Body of pancreas (tissue), 4 donors: Measurements from ENCODE around the gene NLN. TPM values are rescaled to one million over a fixed set of nuclear protein-coding genes. Genes with fewer than 3 reads are reported as not detected.

Experiments used
- ATAC-seq: fragments of 150-250 bp; one replicate; pipeline ENCODE4 v1.9.1; 2016
- DNase-seq, 4 donors: peaks; one replicate each; pipeline ENCODE4 v3.0.0-alpha.2; 2019
- H3K27ac ChIP-seq, 4 donors: fragments of 200-600 bp; sonication (generic); 1 replicate in 3 of 4; 2 replicates in 1 of 4; pipeline versions ENCODE4 v1.5.1 to v1.6.1; 2016 to 2019; ENCODE audit warnings: mild to moderate bottlenecking in 1 of 4, mixed read lengths in 1 of 4, moderate library complexity in 1 of 4
- H3K27me3 ChIP-seq, 2 donors: fragments of 200-600 bp; sonication (generic); one replicate each; pipeline ENCODE4 v1.6.0; 2016; ENCODE audit warnings: mild to moderate bottlenecking in 1 of 2
- H3K36me3 ChIP-seq, 2 donors: fragments of 200-600 bp; sonication (generic); replicated peaks in 1 of 2; 2 replicates each; pipeline ENCODE4 v1.5.1; 2016; ENCODE audit warnings: low read depth in 2 of 2; ENCODE audit not compliant: insufficient read depth in 1 of 2
- H3K4me1 ChIP-seq: fragments of 200-600 bp; sonication (generic); one replicate; pipeline ENCODE4 v1.6.0; 2016
- H3K4me3 ChIP-seq, 2 donors: fragments of 200-600 bp; sonication (generic); 1 replicate in 1 of 2; 2 replicates in 1 of 2; pipeline ENCODE4 v1.5.1; 2016 to 2019
- H3K9me3 ChIP-seq, 3 donors: fragments of 200-600 bp; sonication (generic); 1 replicate in 2 of 3; 2 replicates in 1 of 3; pipeline ENCODE4 v1.5.1; 2016
- CTCF ChIP-seq, 7 experiments: fragments of 450-650 bp in 4 of 7; fragments of 200-600 bp in 3 of 7; sonication (generic) in 3 of 7; IDR thresholded peaks; one replicate each; pipeline ENCODE4 v1.5.1; 2016 to 2019; ENCODE audit warnings: antibody characterized with exemption in 7 of 7
- POLR2A ChIP-seq, 3 donors: fragments of 450-650 bp; IDR thresholded peaks; one replicate each; pipeline ENCODE4 v1.6.1; 2016; ENCODE audit warnings: antibody characterized with exemption in 3 of 3, mild to moderate bottlenecking in 2 of 3
- WGBS, 2 donors: methylation state at CpG; one replicate each; pipeline ENCODE4 v1.1.5; 2017; 5-methylcytosine and 5-hydroxymethylcytosine counted together
- intact Hi-C: fragments of 100-400 bp; cut with DNase I; formaldehyde crosslinking; loops from one replicate; pipeline ENCODE4 v1.15.1; 2023
- total RNA-seq, 2 donors: library from RNA; depleted of rRNA; stranded (reverse); fragments of >200 nt; gene quantifications; one replicate each; pipeline ENCODE4 v1.1.0, GENCODE V29; 2016

The NLN gene
- total RNA-seq, 2 donors from 2014 or later, result 2.3 to 8.0 TPM

- no peak for TF ChIP-seq POLR2A (IDR thresholded peaks at IDR 0.05)
- no peak for TF ChIP-seq CTCF (IDR thresholded peaks at IDR 0.05)
- H3K4me3 ChIP-seq, result no peak overlapping the region
- no peak overlapping the region for H3K27ac ChIP-seq
- intact Hi-C loops, result no loop called here
- H3K9me3 ChIP-seq, result no peaks in the 10 kb centered on the region
- ATAC-seq, result no peak
- no peak for DNase-seq
- peaks cover 14% of the 10 kb centered on the region for H3K4me1 ChIP-seq
- H3K36me3 ChIP-seq, result no peaks in the 10 kb centered on the region
- H3K27me3 ChIP-seq, result no peaks in the 10 kb centered on the region
Measured at GRCh38 chr5:65718576-65719310, 3.3 kb upstream of the NLN start.

DNA sequence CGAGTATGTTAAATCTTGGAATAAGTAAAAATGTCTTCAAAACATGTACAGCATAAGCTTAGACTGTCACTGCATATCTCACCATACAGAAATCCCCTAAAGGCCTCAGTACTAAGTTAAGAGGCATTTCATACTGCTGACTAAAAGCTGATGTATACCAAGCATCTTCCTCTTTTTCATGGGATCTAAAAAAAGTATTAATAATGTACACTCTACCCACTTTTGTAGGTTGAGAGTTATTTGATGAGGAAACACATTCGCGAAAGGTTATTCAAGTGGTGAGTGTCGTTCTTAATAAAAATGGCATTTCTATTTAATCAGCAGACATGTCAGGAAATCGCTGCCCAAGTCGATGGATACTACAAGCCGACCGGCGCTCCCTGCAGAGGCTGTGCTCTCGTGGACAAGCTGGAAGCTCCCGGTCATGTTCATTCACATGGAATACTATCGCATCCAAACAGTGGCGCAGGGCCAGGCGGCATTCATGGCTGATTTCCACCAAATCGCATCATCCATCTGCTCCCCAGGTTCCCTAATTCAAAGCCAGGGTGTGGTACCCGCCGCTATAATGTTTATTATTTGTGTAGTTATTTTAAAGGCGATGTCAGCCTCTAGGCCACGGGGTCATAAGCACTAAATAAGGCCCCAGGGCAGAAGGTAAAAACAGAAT is 820 bp upstream of the NLN start:
- peak overlapping the region; percentile 76 to 89 for H3K4me3 ChIP-seq
- intact Hi-C loops, result no loop called here
- peak; percentile 11 for ATAC-seq
- peak; percentile 50 to 68 (median 55) for DNase-seq
- H3K9me3 ChIP-seq, result no peaks in the 10 kb centered on the region
- H3K4me1 ChIP-seq, result peaks cover 14% of the 10 kb centered on the region
- no peaks in the 10 kb centered on the region for H3K36me3 ChIP-seq
- no peak for TF ChIP-seq CTCF (IDR thresholded peaks at IDR 0.05)
- no peak for TF ChIP-seq POLR2A (IDR thresholded peaks at IDR 0.05)
- WGBS, 2 donors, result 2 to 4% methylated on average over 18 to 19 of the region's 19 CpGs
- no peaks in the 10 kb centered on the region for H3K27me3 ChIP-seq
- H3K27ac ChIP-seq, result peak overlapping the region in 3 of 4 donors; percentile 47 to 78 (median 69)

GRCh38 chr5:65722575-65723403 is 784 bp downstream of the NLN start:
- Histone ChIP-seq H3K9me3 (no peaks in the 10 kb centered on the region), H3K4me3 (peak overlapping the region; percentile 70 to 76), H3K36me3 (no peaks in the 10 kb centered on the region), H3K27ac (peak overlapping the region in 3 of 4 donors; percentile 60 to 78 (median 69)), H3K4me1 (peaks cover 14% of the 10 kb centered on the region), H3K27me3 (no peaks in the 10 kb centered on the region)
- intact Hi-C loops, result no loop called here
- DNase-seq (peak in 2 of 4 donors; percentile 22 to 25), ATAC-seq (peak; percentile 31)
- no peak for TF ChIP-seq POLR2A (IDR thresholded peaks at IDR 0.05)
- TF ChIP-seq CTCF (IDR thresholded peaks at IDR 0.05), result no peak
- WGBS, 2 donors, result 1 to 4% methylated on average over 25 to 28 of the region's 28 CpGs

DNA sequence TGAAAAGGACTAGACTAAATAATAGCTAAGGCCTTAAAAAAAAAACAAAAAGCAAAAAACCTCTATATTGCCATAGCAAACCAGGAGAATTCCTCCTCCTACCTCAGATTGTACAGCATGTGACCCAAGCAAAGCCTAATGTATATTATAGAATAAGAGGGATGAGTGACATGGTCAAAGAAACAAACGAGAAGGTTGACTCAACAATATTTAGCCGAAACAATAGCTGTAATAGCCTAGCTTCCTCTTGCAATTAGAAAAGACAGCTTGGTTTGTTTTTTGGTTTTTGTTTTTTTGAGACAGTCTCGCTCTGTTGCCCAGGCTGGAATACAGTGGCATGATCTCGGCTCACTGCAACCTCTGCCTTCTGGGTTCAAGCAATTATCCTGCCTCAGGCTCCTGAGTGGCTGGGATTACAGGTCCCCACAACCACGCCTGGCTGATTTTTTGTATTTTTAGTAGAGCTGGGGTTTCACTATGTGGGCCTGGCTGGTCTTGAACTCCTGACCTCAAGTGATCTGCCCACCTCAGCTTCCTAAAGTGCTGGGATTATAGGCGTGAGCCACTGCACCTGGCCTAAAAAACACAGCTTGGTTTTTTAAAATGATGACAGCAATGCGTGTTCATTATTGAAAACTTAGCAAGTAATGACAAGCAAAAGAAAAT is 5.6 kb downstream of the NLN start:
- TF ChIP-seq POLR2A (IDR thresholded peaks at IDR 0.05), result no peak
- TF ChIP-seq CTCF (IDR thresholded peaks at IDR 0.05), result no peak
- H3K4me1 ChIP-seq, result peaks cover 6% of the 10 kb centered on the region
- WGBS, 2 donors, result 84 to 86% methylated on average over 7 of the region's 7 CpGs
- H3K27ac ChIP-seq, result no peak overlapping the region
- H3K9me3 ChIP-seq, result no peaks in the 10 kb centered on the region
- H3K4me3 ChIP-seq, result no peak overlapping the region
- ATAC-seq (no peak), DNase-seq (no peak)
- intact Hi-C loops, result no loop called here
- H3K36me3 ChIP-seq, result no peaks in the 10 kb centered on the region
- H3K27me3 ChIP-seq, result no peaks in the 10 kb centered on the region
